K562 (cell line): Measurements from ENCODE around the gene IL10RB.

ENCODE experiments used
- CBX5 ChIP-seq: IDR thresholded peaks from 2 replicates; pipeline ENCODE4 v1.6.1; 2014; ENCODE audit warnings: low read depth, borderline replicate concordance
- EZH2 ChIP-seq: IDR thresholded peaks from 2 replicates; pipeline ENCODE4 v1.6.1; 2012; ENCODE audit warnings: low read depth, mild to moderate bottlenecking, inconsistent platforms, low read length, borderline replicate concordance
- JUNB ChIP-seq: fragments of 450-650 bp; formaldehyde crosslinking; conservative IDR thresholded peaks from 2 replicates; pipeline ENCODE4 v1.4.0; 2020; ENCODE audit warnings: mild to moderate bottlenecking
- POLR2A ChIP-seq: fragments of 450-650 bp; conservative IDR thresholded peaks from 2 replicates; pipeline ENCODE4 v1.6.1; 2016
- RAD21 ChIP-seq, 2 experiments: fragments of 250-450 bp in 1 of 2; fragments of 450-650 bp in 1 of 2; sonication (Bioruptor Pico) in 1 of 2; formaldehyde crosslinking in 1 of 2; IDR thresholded peaks in 1 of 2; conservative IDR thresholded peaks in 1 of 2; 2 replicates each; pipeline versions ENCODE4 v1.4.0 to v1.8.0; 2020 to 2022; ENCODE audit warnings: mild to moderate bottlenecking in 2 of 2, moderate library complexity in 1 of 2
- TF ChIP-seq, protein P1 (sequence below), 2 experiments: fragments of 450-650 bp; formaldehyde crosslinking in 1 of 2; IDR thresholded peaks; 2 replicates each; pipeline versions ENCODE4 v1.4.0 to v1.6.1; 2014 to 2020; ENCODE audit warnings: mild to moderate bottlenecking in 2 of 2, borderline replicate concordance in 1 of 2, low read depth in 1 of 2

DNA sequence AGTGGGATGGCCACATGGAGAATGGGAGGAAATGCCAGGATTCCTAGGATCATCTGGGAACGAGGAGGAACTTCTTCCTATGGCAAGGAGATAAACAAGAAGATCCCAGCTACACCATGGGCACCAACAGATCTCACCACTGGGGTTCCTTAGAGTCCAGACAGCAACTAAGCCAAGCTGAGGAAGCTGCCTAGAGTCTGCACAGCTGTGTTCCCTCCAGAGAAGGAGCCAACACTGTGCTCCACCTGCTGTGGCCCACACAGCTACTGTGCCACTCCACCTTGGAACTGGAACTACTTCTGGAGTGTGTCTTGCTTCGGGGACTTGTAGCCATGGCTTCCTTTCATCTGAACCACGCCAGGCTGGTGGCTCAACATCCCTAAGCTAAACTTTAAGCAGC is 64.6 kb downstream of the IL10RB start:
- no peak for TF ChIP-seq RAD21 (CRISPR knock-in tag; conservative IDR thresholded peaks at IDR 0.05 in 1 of 2, IDR thresholded peaks at IDR 0.05 in 1 of 2)
- TF ChIP-seq POLR2A = no peak
- TF ChIP-seq CBX5 = no peak
- no peak for TF ChIP-seq JUNB
- TF ChIP-seq EZH2 = no peak
- TF ChIP-seq, protein P1, sequence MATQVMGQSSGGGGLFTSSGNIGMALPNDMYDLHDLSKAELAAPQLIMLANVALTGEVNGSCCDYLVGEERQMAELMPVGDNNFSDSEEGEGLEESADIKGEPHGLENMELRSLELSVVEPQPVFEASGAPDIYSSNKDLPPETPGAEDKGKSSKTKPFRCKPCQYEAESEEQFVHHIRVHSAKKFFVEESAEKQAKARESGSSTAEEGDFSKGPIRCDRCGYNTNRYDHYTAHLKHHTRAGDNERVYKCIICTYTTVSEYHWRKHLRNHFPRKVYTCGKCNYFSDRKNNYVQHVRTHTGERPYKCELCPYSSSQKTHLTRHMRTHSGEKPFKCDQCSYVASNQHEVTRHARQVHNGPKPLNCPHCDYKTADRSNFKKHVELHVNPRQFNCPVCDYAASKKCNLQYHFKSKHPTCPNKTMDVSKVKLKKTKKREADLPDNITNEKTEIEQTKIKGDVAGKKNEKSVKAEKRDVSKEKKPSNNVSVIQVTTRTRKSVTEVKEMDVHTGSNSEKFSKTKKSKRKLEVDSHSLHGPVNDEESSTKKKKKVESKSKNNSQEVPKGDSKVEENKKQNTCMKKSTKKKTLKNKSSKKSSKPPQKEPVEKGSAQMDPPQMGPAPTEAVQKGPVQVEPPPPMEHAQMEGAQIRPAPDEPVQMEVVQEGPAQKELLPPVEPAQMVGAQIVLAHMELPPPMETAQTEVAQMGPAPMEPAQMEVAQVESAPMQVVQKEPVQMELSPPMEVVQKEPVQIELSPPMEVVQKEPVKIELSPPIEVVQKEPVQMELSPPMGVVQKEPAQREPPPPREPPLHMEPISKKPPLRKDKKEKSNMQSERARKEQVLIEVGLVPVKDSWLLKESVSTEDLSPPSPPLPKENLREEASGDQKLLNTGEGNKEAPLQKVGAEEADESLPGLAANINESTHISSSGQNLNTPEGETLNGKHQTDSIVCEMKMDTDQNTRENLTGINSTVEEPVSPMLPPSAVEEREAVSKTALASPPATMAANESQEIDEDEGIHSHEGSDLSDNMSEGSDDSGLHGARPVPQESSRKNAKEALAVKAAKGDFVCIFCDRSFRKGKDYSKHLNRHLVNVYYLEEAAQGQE (IDR thresholded peaks at IDR 0.05; ENCODE audit: borderline replicate concordance) = no peak
- TF ChIP-seq, protein P1 (CRISPR knock-in tag; IDR thresholded peaks at IDR 0.05; ENCODE audit: low read depth) = no peak
